Endodermal cell (in vitro differentiated cells): ENCODE measurements around the gene SPATA20. TPM values are rescaled to one million over a fixed set of nuclear protein-coding genes. Genes with fewer than 3 reads are reported as not detected.

Experiments
- DNase-seq: peaks from one replicate; pipeline ENCODE4 v3.0.0-alpha.2; 2017
- H3K27ac ChIP-seq: 2 replicates; pipeline ENCODE4 v1.5.1; 2013; ENCODE audit warnings: mild to moderate bottlenecking, low read depth, low read length, moderate library complexity
- H3K27me3 ChIP-seq: 2 replicates; pipeline ENCODE4 v1.6.1; 2013; ENCODE audit warnings: mild to moderate bottlenecking, low read length, moderate library complexity; ENCODE audit not compliant: insufficient read depth, control insufficient read depth, poor library complexity, severe bottlenecking
- H3K36me3 ChIP-seq: 2 replicates; pipeline ENCODE4 v1.7.0; 2013; ENCODE audit warnings: mild to moderate bottlenecking, low read length, moderate library complexity; ENCODE audit not compliant: control insufficient read depth, insufficient read depth
- H3K4me1 ChIP-seq: one replicate; pipeline ENCODE4 v1.7.0; 2013; ENCODE audit warnings: low read length; ENCODE audit not compliant: control insufficient read depth, insufficient read depth
- H3K4me3 ChIP-seq: 2 replicates; pipeline ENCODE4 v1.5.1; 2013; ENCODE audit warnings: mild to moderate bottlenecking, low read length, moderate library complexity
- H3K9ac ChIP-seq: 2 replicates; pipeline ENCODE4 v1.6.1; 2013; ENCODE audit warnings: mild to moderate bottlenecking, low read length, moderate library complexity; ENCODE audit not compliant: poor library complexity, severe bottlenecking; ENCODE audit errors: extremely low read depth
- H3K9me3 ChIP-seq: 2 replicates; pipeline ENCODE4 v1.6.1; 2013; ENCODE audit warnings: mild to moderate bottlenecking, low read length, moderate library complexity; ENCODE audit not compliant: control insufficient read depth
- H3K27ac Mint-ChIP-seq: 2 replicates; pipeline ENCODE4 v1.8.0; 2020; ENCODE audit warnings: mixed read lengths
- H3K27me3 Mint-ChIP-seq: 2 replicates; pipeline ENCODE4 v1.8.0; 2021; ENCODE audit warnings: mild to moderate bottlenecking, mixed read lengths; ENCODE audit not compliant: insufficient read depth
- H3K36me3 Mint-ChIP-seq: 2 replicates; pipeline ENCODE4 v1.8.0; 2020; ENCODE audit warnings: low read depth, mixed read lengths
- H3K4me1 Mint-ChIP-seq: 2 replicates; pipeline ENCODE4 v1.8.0; 2020; ENCODE audit warnings: mixed read lengths
- H3K4me3 Mint-ChIP-seq: 2 replicates; pipeline ENCODE4 v1.8.0; 2020; ENCODE audit warnings: mild to moderate bottlenecking, moderate library complexity, mixed read lengths
- H3K9me3 Mint-ChIP-seq: 2 replicates; pipeline ENCODE4 v1.8.0; 2020; ENCODE audit warnings: mild to moderate bottlenecking, mixed read lengths
- WGBS, 2 experiments: methylation state at CpG; one replicate each; pipeline versions ENCODE4 v1.1.5 to v1.1.7; 2013; ENCODE audit warnings: missing lambda C conversion rate in 2 of 2, mixed read lengths in 1 of 2; ENCODE audit not compliant: insufficient coverage in 1 of 2, insufficient read length in 1 of 2; 5-methylcytosine and 5-hydroxymethylcytosine counted together
- total RNA-seq, 2 donors: library from RNA; stranded (reverse); fragmentation: NEBNext Ultra II Directional in 1 of 2; extraction: Animal tissue kit (Norgen Biotek cat#: 25700) in 1 of 2; gene quantifications; 2 replicates in 1 of 2; 3 replicates in 1 of 2; pipeline ENCODE4 v1.2.1, GENCODE V29; 2021
- TF ChIP-seq, protein P1 (sequence below): fragments of 200-600 bp; sonication (generic); conservative IDR thresholded peaks from 2 replicates; pipeline ENCODE4 v1.5.0; 2021; ENCODE audit warnings: antibody characterized with exemption, mild to moderate bottlenecking

SPATA20 gene
- total RNA-seq, 2 donors from 2014 or later: 40.4 to 40.5 TPM

DNA sequence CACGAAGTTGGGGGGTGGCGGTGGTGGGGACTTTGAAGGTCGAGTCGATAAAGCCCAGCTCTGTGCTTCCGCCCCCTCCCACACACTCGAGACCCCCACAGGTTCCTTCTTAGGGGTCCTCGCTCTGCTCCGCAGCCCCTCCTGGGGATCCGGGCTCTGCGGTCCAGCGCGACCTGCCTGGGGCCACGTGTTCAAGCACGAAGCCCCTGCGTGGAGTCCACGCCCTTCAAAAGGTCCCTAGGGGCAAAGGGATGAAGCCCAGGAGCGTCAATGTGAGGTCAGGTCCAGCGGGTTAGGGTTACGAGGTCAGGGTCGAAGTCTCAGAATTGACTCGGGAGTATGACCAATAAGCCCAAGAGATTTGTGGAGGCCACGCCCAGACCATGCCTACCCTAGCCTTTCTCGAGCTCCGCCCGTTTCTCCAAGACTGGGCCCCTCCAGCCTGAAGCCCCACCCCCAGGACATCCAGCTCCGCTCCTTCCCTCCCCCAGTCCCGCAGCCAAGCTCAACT lies 12.8 kb downstream of the SPATA20 start:
- Histone ChIP-seq H3K27me3 (peaks cover 85% of the 10 kb centered on the region), H3K4me1 (peaks cover 4% of the 10 kb centered on the region), H3K4me3 (peak overlapping the region; percentile 84), H3K9ac (no peak overlapping the region), H3K9me3 (no peaks in the 10 kb centered on the region), H3K36me3 (no peaks in the 10 kb centered on the region), H3K27ac (no peak overlapping the region)
- Mint-ChIP-seq H3K36me3 (peaks cover 4% of the 10 kb centered on the region), H3K4me3 (peak overlapping the region; percentile 60), H3K9me3 (no peaks in the 10 kb centered on the region), H3K27ac (no peak overlapping the region), H3K4me1 (peaks cover 13% of the 10 kb centered on the region), H3K27me3 (peaks cover 82% of the 10 kb centered on the region)
- TF ChIP-seq, protein P1, sequence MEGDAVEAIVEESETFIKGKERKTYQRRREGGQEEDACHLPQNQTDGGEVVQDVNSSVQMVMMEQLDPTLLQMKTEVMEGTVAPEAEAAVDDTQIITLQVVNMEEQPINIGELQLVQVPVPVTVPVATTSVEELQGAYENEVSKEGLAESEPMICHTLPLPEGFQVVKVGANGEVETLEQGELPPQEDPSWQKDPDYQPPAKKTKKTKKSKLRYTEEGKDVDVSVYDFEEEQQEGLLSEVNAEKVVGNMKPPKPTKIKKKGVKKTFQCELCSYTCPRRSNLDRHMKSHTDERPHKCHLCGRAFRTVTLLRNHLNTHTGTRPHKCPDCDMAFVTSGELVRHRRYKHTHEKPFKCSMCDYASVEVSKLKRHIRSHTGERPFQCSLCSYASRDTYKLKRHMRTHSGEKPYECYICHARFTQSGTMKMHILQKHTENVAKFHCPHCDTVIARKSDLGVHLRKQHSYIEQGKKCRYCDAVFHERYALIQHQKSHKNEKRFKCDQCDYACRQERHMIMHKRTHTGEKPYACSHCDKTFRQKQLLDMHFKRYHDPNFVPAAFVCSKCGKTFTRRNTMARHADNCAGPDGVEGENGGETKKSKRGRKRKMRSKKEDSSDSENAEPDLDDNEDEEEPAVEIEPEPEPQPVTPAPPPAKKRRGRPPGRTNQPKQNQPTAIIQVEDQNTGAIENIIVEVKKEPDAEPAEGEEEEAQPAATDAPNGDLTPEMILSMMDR: no peak
- DNase-seq: peak; percentile 99
- 1 to 2% methylated on average over 15 to 27 of the region's 27 CpGs for WGBS, 2 experiments

DNA sequence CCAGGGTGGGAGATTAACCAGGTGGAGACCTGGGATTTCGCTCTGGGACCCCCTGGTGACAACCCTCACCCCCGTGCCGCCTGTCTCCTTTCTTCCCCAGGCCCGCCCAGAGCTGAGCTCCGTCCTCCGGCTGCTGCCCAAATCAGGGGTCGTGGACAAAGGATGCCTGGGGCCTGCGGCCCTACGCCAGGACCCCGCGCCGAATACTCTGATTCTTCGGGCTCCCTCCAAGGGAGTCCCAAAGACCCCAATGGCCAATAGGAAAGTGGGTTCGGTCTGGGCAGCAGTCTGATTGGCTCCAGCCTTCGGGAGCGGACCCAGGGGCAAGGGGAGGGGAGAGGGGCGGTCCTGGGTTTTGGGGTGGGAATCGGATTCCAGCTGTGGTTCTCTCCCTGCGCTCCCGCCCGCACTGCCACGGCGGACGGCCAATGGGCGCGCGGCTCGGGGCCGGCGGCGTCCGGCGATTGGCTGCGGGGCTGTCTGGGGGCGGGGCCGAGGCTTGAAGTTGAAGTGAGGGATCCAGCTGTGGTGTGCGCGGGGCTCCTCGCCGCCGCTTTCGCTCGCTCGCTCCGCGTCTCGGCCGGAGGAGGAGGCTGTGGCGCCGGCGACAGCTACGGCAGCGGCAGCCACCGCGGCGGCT lies 13.3 kb downstream of the SPATA20 start, which contains the start of gene CACNA1G:
TSS of gene CACNA1G (plus strand) at position 531 of the 640 bp plus-strand sequence. CDS start 745 bp downstream, outside the sequence.
- 0% methylated on average over 5 to 56 of the region's 56 CpGs for WGBS, 2 experiments
- Histone ChIP-seq H3K36me3 (no peaks in the 10 kb centered on the region), H3K4me1 (peaks cover 4% of the 10 kb centered on the region), H3K9ac (no peak within 1 kb of the TSS), H3K27ac (no peak within 1 kb of the TSS), H3K4me3 (peak within 1 kb of the TSS; percentile 84), H3K27me3 (peaks cover 91% of the 10 kb centered on the region), H3K9me3 (no peaks in the 10 kb centered on the region)
- peak within 1 kb of the TSS; percentile 60 for H3K4me3 Mint-ChIP-seq
- TF ChIP-seq, protein P1: no peak
- DNase-seq: peak; percentile 100
- H3K9me3 Mint-ChIP-seq: no peaks in the 10 kb centered on the region
- peaks cover 15% of the 10 kb centered on the region for H3K4me1 Mint-ChIP-seq
- no peak within 1 kb of the TSS for H3K27ac Mint-ChIP-seq
- H3K36me3 Mint-ChIP-seq: peaks cover 2% of the 10 kb centered on the region
- peaks cover 88% of the 10 kb centered on the region for H3K27me3 Mint-ChIP-seq

GRCh38 chr17:50560931-50561745 lies 14.2 kb downstream of the SPATA20 start:
- Histone ChIP-seq H3K4me3 (peak overlapping the region; percentile 84), H3K9me3 (no peaks in the 10 kb centered on the region), H3K27ac (no peak overlapping the region), H3K36me3 (no peaks in the 10 kb centered on the region), H3K9ac (no peak overlapping the region), H3K4me1 (peaks cover 4% of the 10 kb centered on the region), H3K27me3 (peaks cover 96% of the 10 kb centered on the region)
- Mint-ChIP-seq H3K4me3 (peak overlapping the region; percentile 60), H3K27ac (no peak overlapping the region), H3K27me3 (peaks cover 94% of the 10 kb centered on the region), H3K36me3 (no peaks in the 10 kb centered on the region), H3K9me3 (no peaks in the 10 kb centered on the region), H3K4me1 (peaks cover 15% of the 10 kb centered on the region)
- TF ChIP-seq, protein P1: no peak
- peak; percentile 84 for DNase-seq
- WGBS, 2 experiments: 1 to 3% methylated on average over 7 to 85 of the region's 88 CpGs
